Transverse colon (tissue), 4 donors: ENCODE data around the gene CTDP1.

ENCODE experiments used
- EP300 ChIP-seq: sonication (generic); formaldehyde crosslinking; IDR thresholded peaks from one replicate; pipeline ENCODE4 v1.6.1; 2017; ENCODE audit warnings: antibody characterized with exemption, low read depth
- POLR2AphosphoS5 ChIP-seq, 3 donors: sonication (generic); formaldehyde crosslinking; IDR thresholded peaks; one replicate each; pipeline ENCODE4 v1.6.1; 2016; ENCODE audit warnings: antibody characterized with exemption in 3 of 3
- TF ChIP-seq, protein P1 (sequence below), 5 experiments: fragments of 200-600 bp in 3 of 5; fragments of 450-650 bp in 2 of 5; sonication (generic) in 3 of 5; IDR thresholded peaks; 1 replicate in 2 of 5; 2 replicates in 3 of 5; pipeline ENCODE4 v1.5.1; 2016 to 2017; ENCODE audit warnings: antibody characterized with exemption in 5 of 5, inconsistent platforms in 3 of 5, mild to moderate bottlenecking in 2 of 5, moderate library complexity in 1 of 5

- TF ChIP-seq EP300 (no peak), POLR2AphosphoS5 (IDR thresholded peaks at IDR 0.05) (no peak)
- TF ChIP-seq, protein P1, sequence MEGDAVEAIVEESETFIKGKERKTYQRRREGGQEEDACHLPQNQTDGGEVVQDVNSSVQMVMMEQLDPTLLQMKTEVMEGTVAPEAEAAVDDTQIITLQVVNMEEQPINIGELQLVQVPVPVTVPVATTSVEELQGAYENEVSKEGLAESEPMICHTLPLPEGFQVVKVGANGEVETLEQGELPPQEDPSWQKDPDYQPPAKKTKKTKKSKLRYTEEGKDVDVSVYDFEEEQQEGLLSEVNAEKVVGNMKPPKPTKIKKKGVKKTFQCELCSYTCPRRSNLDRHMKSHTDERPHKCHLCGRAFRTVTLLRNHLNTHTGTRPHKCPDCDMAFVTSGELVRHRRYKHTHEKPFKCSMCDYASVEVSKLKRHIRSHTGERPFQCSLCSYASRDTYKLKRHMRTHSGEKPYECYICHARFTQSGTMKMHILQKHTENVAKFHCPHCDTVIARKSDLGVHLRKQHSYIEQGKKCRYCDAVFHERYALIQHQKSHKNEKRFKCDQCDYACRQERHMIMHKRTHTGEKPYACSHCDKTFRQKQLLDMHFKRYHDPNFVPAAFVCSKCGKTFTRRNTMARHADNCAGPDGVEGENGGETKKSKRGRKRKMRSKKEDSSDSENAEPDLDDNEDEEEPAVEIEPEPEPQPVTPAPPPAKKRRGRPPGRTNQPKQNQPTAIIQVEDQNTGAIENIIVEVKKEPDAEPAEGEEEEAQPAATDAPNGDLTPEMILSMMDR (IDR thresholded peaks at IDR 0.05) = no peak
These were observed 21.2 kb upstream of the CTDP1 start for GRCh38 chr18:79658366-79658765.
